ENCODE results near the gene ZBTB43.

ZBTB43 gene

GRCh38 chr9:126830827-126831226 lies 26.0 kb downstream of the ZBTB43 start:
- no peak for TF ChIP-seq ZFX (IDR thresholded peaks at IDR 0.05; ENCODE audit: borderline replicate concordance)
- no peak for TF ChIP-seq CTCF (IDR thresholded peaks at IDR 0.05)
- no peak overlapping the region for H3K27ac ChIP-seq

- no peak overlapping the region for H3K27ac ChIP-seq
- TF ChIP-seq ZFX (IDR thresholded peaks at IDR 0.05; ENCODE audit: borderline replicate concordance) (no peak), CTCF (IDR thresholded peaks at IDR 0.05) (no peak)
These were observed 27.6 kb downstream of the ZBTB43 start for GRCh38 chr9:126832440-126832839.

GRCh38 chr9:126833020-126833419 lies 28.2 kb downstream of the ZBTB43 start:
- H3K27ac ChIP-seq, result no peak overlapping the region
- TF ChIP-seq CTCF (IDR thresholded peaks at IDR 0.05) (no peak), ZFX (IDR thresholded peaks at IDR 0.05; ENCODE audit: borderline replicate concordance) (no peak)

- no peak overlapping the region for H3K27ac ChIP-seq
- no peak for TF ChIP-seq ZFX (IDR thresholded peaks at IDR 0.05; ENCODE audit: borderline replicate concordance)
- TF ChIP-seq CTCF (IDR thresholded peaks at IDR 0.05), result no peak
These were observed 29.0 kb downstream of the ZBTB43 start for GRCh38 chr9:126833710-126834345.

- TF ChIP-seq ZFX (IDR thresholded peaks at IDR 0.05; ENCODE audit: borderline replicate concordance) (no peak), CTCF (IDR thresholded peaks at IDR 0.05) (no peak)
- no peak overlapping the region for H3K27ac ChIP-seq
These were observed 29.8 kb downstream of the ZBTB43 start for GRCh38 chr9:126834672-126835071.

GRCh38 chr9:126836216-126836615 lies 31.4 kb downstream of the ZBTB43 start:
- no peak overlapping the region for H3K27ac ChIP-seq
- TF ChIP-seq ZFX (IDR thresholded peaks at IDR 0.05; ENCODE audit: borderline replicate concordance) (no peak), CTCF (IDR thresholded peaks at IDR 0.05) (no peak)

GRCh38 chr9:126838055-126838811 lies 33.4 kb downstream of the ZBTB43 start:
- H3K27ac ChIP-seq, result no peak overlapping the region
- no peak for TF ChIP-seq ZFX (IDR thresholded peaks at IDR 0.05; ENCODE audit: borderline replicate concordance)
- TF ChIP-seq CTCF (IDR thresholded peaks at IDR 0.05), result no peak
